ENCODE measurements around the gene SMIM20.

The SMIM20 gene

DNA sequence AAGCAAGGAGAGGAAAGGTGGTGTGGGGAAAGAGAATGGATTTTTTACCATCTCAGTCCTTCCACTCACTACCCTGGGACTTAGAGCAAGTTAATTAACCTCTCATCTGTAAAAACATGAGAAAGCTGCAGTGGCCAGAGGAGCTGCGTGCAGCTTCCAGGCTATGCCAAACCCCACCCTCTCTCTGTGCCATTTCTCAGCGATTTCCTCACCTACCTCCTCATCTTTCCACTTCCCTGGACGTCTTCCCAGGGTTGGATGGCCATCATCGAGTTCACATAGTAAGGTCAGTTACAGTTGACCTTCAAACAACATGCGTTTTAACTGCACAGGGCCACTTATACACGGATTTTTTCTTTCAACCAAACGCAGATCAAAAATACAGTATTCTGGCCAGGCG, 64.3 kb downstream of the SMIM20 start:
- H3K36me3 ChIP-seq, result no peaks in the 10 kb centered on the region
- no peaks in the 10 kb centered on the region for H4K20me1 ChIP-seq
- no peak for TF ChIP-seq Cebpa-rat (IDR thresholded peaks at IDR 0.05)
- no peaks in the 10 kb centered on the region for H3K27me3 ChIP-seq
- no peak overlapping the region for H3K9ac ChIP-seq
- peaks cover 0 to 22% (median 9%) of the 10 kb centered on the region in 10 experiments; a peak in 12 of 20 replicates for H3K4me1 ChIP-seq
- peaks cover 0 to 10% (median 4%) of the 10 kb centered on the region in 11 experiments; a peak in 5 of 22 replicates for H3K9me3 ChIP-seq (replicated peaks in 1 of 11)
- no peak overlapping the region for H3K4me3 ChIP-seq
- no peak overlapping the region for H3K4me2 ChIP-seq
- no peak overlapping the region for H3K27ac ChIP-seq

Measured in BLaER1 treated with 17β-estradiol and CSF1 and Interleukin-3, amounts not matched to agents 10 nM and 100 nM (cell line).